ENCODE data around the gene PLCH2. TPM values are rescaled to one million over a fixed set of nuclear protein-coding genes. Genes with fewer than 3 reads are reported as not detected.

The PLCH2 gene
- total RNA-seq, 2 donors from 2014 or later = 5.7 to 27.4 TPM

DNA sequence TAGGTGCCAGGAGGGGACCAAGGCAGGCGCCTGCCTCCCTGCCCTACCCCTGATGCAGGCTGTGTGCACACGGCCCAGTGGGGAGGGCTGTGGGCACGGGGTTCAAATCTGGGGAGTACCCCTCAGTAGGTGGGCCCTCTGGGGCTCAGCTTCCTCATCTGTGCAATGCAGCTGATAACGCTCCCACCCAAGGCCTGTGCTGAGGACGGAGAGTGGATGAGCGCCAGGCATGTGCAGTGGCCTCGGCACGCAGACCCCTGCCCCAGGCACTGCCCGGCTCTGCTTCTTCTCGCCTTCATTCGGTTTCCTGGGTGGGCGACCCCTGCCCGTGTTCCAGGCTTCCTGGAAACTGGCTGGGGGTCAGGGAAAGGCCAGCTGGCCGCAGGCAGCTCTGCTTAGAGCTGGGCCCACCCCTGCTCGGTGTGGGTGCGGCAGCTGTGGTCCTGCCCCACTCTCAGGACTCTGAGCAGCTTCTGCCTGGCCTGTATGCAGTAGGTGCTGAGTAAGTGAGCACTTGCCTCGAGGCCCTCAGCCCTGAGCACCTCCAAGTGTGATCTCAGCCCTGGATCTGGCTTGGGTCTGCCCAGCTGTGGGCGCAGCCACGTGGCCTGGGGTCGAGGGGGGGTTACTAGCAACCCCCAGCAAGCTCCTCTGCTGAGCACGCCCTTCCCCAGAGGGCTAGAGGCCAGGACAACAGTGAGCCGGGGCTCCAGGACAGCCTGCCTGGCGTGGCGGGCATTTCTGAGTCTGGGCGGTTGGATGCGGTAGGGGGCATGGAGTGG lies 68.2 kb downstream of the PLCH2 start:
- Histone ChIP-seq H3K36me3 (replicated peaks in 1 of 2; ENCODE audit: insufficient read depth in 1 of 2, low read depth in 2 of 2) (no peaks in the 10 kb centered on the region), H3K27ac (peak overlapping the region in 3 of 4 donors; percentile 77 to 96 (median 92)), H3K4me3 (no peak overlapping the region), H3K4me1 (peaks cover 44% of the 10 kb centered on the region), H3K9me3 (no peaks in the 10 kb centered on the region), H3K27me3 (peaks cover 0 to 4% of the 10 kb centered on the region in 2 donors)
- no peak for ATAC-seq
- intact Hi-C loops (cut with DNase I) = no loop called here
- 71% methylated on average over 24 of the region's 26 CpGs; no CpG with 5 or more reads in 1 of the 2 donors for WGBS, 2 donors
- no peak for TF ChIP-seq POLR2A (IDR thresholded peaks at IDR 0.05)
- DNase-seq = no peak

- Histone ChIP-seq H3K9me3 (no peaks in the 10 kb centered on the region), H3K4me1 (peaks cover 49% of the 10 kb centered on the region), H3K27me3 (peaks cover 0 to 4% of the 10 kb centered on the region in 2 donors), H3K36me3 (replicated peaks in 1 of 2; ENCODE audit: insufficient read depth in 1 of 2, low read depth in 2 of 2) (no peaks in the 10 kb centered on the region), H3K27ac (peak overlapping the region; percentile 77 to 96 (median 84)), H3K4me3 (no peak overlapping the region)
- 58 to 77% methylated on average over 7 to 18 of the region's 19 CpGs for WGBS, 2 donors
- no peak for DNase-seq
- no peak for ATAC-seq
- TF ChIP-seq, protein P1, sequence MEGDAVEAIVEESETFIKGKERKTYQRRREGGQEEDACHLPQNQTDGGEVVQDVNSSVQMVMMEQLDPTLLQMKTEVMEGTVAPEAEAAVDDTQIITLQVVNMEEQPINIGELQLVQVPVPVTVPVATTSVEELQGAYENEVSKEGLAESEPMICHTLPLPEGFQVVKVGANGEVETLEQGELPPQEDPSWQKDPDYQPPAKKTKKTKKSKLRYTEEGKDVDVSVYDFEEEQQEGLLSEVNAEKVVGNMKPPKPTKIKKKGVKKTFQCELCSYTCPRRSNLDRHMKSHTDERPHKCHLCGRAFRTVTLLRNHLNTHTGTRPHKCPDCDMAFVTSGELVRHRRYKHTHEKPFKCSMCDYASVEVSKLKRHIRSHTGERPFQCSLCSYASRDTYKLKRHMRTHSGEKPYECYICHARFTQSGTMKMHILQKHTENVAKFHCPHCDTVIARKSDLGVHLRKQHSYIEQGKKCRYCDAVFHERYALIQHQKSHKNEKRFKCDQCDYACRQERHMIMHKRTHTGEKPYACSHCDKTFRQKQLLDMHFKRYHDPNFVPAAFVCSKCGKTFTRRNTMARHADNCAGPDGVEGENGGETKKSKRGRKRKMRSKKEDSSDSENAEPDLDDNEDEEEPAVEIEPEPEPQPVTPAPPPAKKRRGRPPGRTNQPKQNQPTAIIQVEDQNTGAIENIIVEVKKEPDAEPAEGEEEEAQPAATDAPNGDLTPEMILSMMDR (IDR thresholded peaks at IDR 0.05) = no peak
- no peak for TF ChIP-seq POLR2A (IDR thresholded peaks at IDR 0.05)
- intact Hi-C loops (cut with DNase I) = no loop called here
Measured at GRCh38 chr1:2544875-2545640, 69.0 kb downstream of the PLCH2 start.

GRCh38 chr1:2545754-2546514 lies 69.8 kb downstream of the PLCH2 start:
- 4 to 12% methylated on average over 7 to 37 of the region's 43 CpGs for WGBS, 2 donors
- Histone ChIP-seq H3K4me1 (peaks cover 49% of the 10 kb centered on the region), H3K27ac (peak overlapping the region; percentile 77 to 96 (median 94)), H3K27me3 (peaks cover 0 to 3% of the 10 kb centered on the region in 2 donors), H3K9me3 (no peaks in the 10 kb centered on the region), H3K36me3 (replicated peaks in 1 of 2; ENCODE audit: insufficient read depth in 1 of 2, low read depth in 2 of 2) (no peaks in the 10 kb centered on the region), H3K4me3 (peak overlapping the region; percentile 16 to 48)
- ATAC-seq = peak; percentile 62
- DNase-seq = peak; percentile 91 to 96 (median 96)
- intact Hi-C loops (cut with DNase I) = no loop called here
- TF ChIP-seq, protein P1 (IDR thresholded peaks at IDR 0.05) = no peak
- TF ChIP-seq POLR2A (IDR thresholded peaks at IDR 0.05) = peak in 1 of 3 donors; percentile 50

DNA sequence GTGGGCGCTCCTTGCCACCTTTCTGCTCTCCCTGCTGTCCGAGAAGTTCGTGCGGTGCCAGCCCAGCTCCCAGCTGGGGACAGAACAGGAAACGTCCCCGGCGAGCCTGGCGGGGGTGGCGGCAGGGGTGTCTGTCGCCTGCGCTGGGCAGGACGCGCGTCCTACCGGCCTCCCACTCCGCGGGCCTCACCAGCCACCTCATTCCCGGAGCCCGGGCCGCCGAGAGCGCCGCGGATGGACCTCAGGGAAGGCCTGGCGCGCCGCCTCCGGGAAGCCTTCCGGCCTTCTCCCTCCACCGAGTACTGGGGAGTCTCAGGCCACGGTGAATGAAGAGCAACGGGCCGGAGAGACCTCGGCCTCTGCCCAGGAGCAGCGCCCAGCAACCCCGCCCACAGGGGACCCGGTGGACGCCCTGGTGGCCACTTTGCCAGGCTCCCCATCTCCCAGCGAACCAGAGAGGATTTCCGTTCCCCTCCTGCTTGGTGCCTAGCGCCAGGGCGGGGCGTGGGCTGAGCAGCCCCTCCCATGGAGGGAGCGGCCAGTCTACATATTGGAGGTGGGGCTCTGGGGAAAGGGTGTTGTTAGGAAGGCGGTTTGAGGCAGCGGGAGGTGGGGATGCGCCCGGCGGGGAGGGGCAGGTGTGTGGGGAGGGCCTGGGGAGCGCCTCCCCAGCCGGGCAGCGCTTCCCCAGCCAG lies 70.6 kb downstream of the PLCH2 start:
- intact Hi-C loops (cut with DNase I) = no loop called here
- TF ChIP-seq, protein P1 (IDR thresholded peaks at IDR 0.05) = peak in 4 of 7 experiments; percentile 28 to 46 (median 38)
- TF ChIP-seq POLR2A (IDR thresholded peaks at IDR 0.05) = peak in 2 of 3 donors; percentile 31 to 54
- H3K27ac ChIP-seq = peak overlapping the region; percentile 77 to 96 (median 94)
- ATAC-seq = peak; percentile 63
- peak overlapping the region; percentile 16 to 48 for H3K4me3 ChIP-seq
- peaks cover 49% of the 10 kb centered on the region for H3K4me1 ChIP-seq
- H3K9me3 ChIP-seq = no peaks in the 10 kb centered on the region
- H3K27me3 ChIP-seq = no peaks in the 10 kb centered on the region
- H3K36me3 ChIP-seq (replicated peaks in 1 of 2; ENCODE audit: insufficient read depth in 1 of 2, low read depth in 2 of 2) = no peaks in the 10 kb centered on the region
- peak; percentile 74 to 91 (median 88) for DNase-seq
- 0% methylated on average over 7 to 43 of the region's 52 CpGs for WGBS, 2 donors

All from body of pancreas (tissue), 4 donors.